K562 (cell line): ENCODE data around the gene LY6G6F. TPM values are rescaled to one million over a fixed set of nuclear protein-coding genes. Genes with fewer than 3 reads are reported as not detected.

Experiments used
- ADNP ChIP-seq: fragments of 200-800 bp; sonication (Bioruptor generic); IDR thresholded peaks from 2 replicates; pipeline ENCODE4 v1.6.1; 2016; ENCODE audit warnings: missing genetic modification characterization, missing compliant biosample characterization
- ARID2 ChIP-seq: fragments of 450-650 bp; IDR thresholded peaks from 2 replicates; pipeline ENCODE4 v1.6.1; 2017; ENCODE audit warnings: antibody characterized with exemption, mild to moderate bottlenecking
- BDP1 ChIP-seq: IDR thresholded peaks from 3 replicates; pipeline ENCODE4 v1.6.1; 2011; ENCODE audit not compliant: insufficient read length, insufficient read depth
- CREM ChIP-seq: IDR thresholded peaks from 2 replicates; pipeline ENCODE4 v1.6.1; 2014; ENCODE audit warnings: antibody characterized with exemption, low read depth
- EP300 ChIP-seq: IDR thresholded peaks from 2 replicates; pipeline ENCODE4 v1.6.1; 2012; ENCODE audit warnings: low read length, improper control_type of control experiment
- FOXP1 ChIP-seq: sonication (generic); formaldehyde crosslinking; IDR thresholded peaks from 2 replicates; pipeline ENCODE4 v1.8.0; 2022; ENCODE audit warnings: mild to moderate bottlenecking, missing genetic modification reagents
- NONO ChIP-seq, 2 experiments: fragments of 200-400 bp in 1 of 2; fragments of 450-650 bp in 1 of 2; formaldehyde crosslinking in 1 of 2; IDR thresholded peaks; 2 replicates each; pipeline ENCODE4 v1.6.1; 2017; ENCODE audit warnings: low read depth in 2 of 2, mild to moderate bottlenecking in 2 of 2, moderate library complexity in 2 of 2, low read length in 1 of 2
- SP1 ChIP-seq: sonication (generic); formaldehyde crosslinking; IDR thresholded peaks from 2 replicates; pipeline ENCODE4 v1.8.1; 2022; ENCODE audit warnings: mild to moderate bottlenecking, missing genetic modification reagents
- ZC3H4 ChIP-seq: sonication (generic); formaldehyde crosslinking; IDR thresholded peaks from 2 replicates; pipeline ENCODE4 v1.9.0; 2021; ENCODE audit warnings: missing genetic modification reagents, borderline replicate concordance
- ZNF12 ChIP-seq: sonication (generic); formaldehyde crosslinking; IDR thresholded peaks from 2 replicates; pipeline ENCODE4 v1.4.0; 2020; ENCODE audit warnings: mild to moderate bottlenecking, missing genetic modification reagents
- ZNF134 ChIP-seq: fragments of 250-450 bp; sonication (Bioruptor Pico); conservative IDR thresholded peaks from 2 replicates; pipeline ENCODE4 v1.4.0; 2020
- ZNF408 ChIP-seq: fragments of 250-450 bp; sonication (Bioruptor Pico); IDR thresholded peaks from 2 replicates; pipeline ENCODE4 v1.4.0; 2020; ENCODE audit warnings: low read depth, mild to moderate bottlenecking, moderate library complexity
- ZNF717 ChIP-seq: fragments of 250-450 bp; sonication (Bioruptor Pico); IDR thresholded peaks from 2 replicates; pipeline ENCODE4 v1.5.0; 2021
- polyA plus RNA-seq, 8 experiments: library from polyadenylated mRNA; depleted of rRNA in 4 of 8; stranded (reverse) in 5 of 8; unstranded in 3 of 8; fragments of >200 nt; fragmentation: Nextera tagmentation in 2 of 8; fragmentation: Illumina TruSeq in 1 of 8; extraction: Ambion mirVana in 2 of 8; extraction: Trizol in 1 of 8; gene quantifications; 2 replicates each; pipeline versions ENCODE4 v1.2.1 to v1.2.3, GENCODE V29; 2011 to 2014; ENCODE audit warnings: inconsistent platforms in 1 of 8, missing spikeins in 1 of 8
- total RNA-seq, 7 experiments: library from RNA; depleted of rRNA in 6 of 7; stranded (reverse); fragments of >200 nt in 6 of 7; fragmentation: Illumina TruSeq in 2 of 7; extraction: Trizol in 2 of 7; gene quantifications; 2 replicates each; pipeline versions ENCODE4 v1.2.1 to v1.2.3, GENCODE V29; 2011 to 2021; ENCODE audit warnings: low replicate concordance in 1 of 7
- TF ChIP-seq, protein P1 (sequence below), 2 experiments: fragments of 450-650 bp in 1 of 2; sonication (generic) in 1 of 2; formaldehyde crosslinking; conservative IDR thresholded peaks; 2 replicates each; pipeline versions ENCODE4 v1.4.0 to v1.8.1; 2020 to 2022; ENCODE audit warnings: mild to moderate bottlenecking in 1 of 2, missing genetic modification reagents in 1 of 2
- TF ChIP-seq, protein P2 (sequence below): fragments of 250-450 bp; sonication (Bioruptor Pico); IDR thresholded peaks from 2 replicates; pipeline ENCODE4 v1.4.0; 2020; ENCODE audit warnings: mild to moderate bottlenecking
- TF ChIP-seq, protein P3 (sequence below), 2 experiments: fragments of 150-350 bp in 1 of 2; IDR thresholded peaks; 2 replicates each; pipeline ENCODE4 v1.6.1; 2012 to 2016; ENCODE audit warnings: low read depth in 2 of 2, low read length in 2 of 2, mild to moderate bottlenecking in 1 of 2, moderate library complexity in 1 of 2
- TF ChIP-seq, protein P4 (sequence below): fragments of 450-650 bp; IDR thresholded peaks from 2 replicates; pipeline ENCODE4 v1.6.1; 2017; ENCODE audit warnings: mild to moderate bottlenecking, moderate library complexity
- TF ChIP-seq, protein P5 (sequence below): fragments of 450-650 bp; formaldehyde crosslinking; IDR thresholded peaks from 2 replicates; pipeline ENCODE4 v1.4.0; 2020; ENCODE audit warnings: mild to moderate bottlenecking, moderate library complexity

The LY6G6F gene
- total and polyA plus RNA-seq, 9 of the 15 experiments (the other 6 are each of a cell fraction or from before 2014, with no cell fraction given), result 0.14 to 0.50 (median 0.28) TPM; not detected in 2

DNA sequence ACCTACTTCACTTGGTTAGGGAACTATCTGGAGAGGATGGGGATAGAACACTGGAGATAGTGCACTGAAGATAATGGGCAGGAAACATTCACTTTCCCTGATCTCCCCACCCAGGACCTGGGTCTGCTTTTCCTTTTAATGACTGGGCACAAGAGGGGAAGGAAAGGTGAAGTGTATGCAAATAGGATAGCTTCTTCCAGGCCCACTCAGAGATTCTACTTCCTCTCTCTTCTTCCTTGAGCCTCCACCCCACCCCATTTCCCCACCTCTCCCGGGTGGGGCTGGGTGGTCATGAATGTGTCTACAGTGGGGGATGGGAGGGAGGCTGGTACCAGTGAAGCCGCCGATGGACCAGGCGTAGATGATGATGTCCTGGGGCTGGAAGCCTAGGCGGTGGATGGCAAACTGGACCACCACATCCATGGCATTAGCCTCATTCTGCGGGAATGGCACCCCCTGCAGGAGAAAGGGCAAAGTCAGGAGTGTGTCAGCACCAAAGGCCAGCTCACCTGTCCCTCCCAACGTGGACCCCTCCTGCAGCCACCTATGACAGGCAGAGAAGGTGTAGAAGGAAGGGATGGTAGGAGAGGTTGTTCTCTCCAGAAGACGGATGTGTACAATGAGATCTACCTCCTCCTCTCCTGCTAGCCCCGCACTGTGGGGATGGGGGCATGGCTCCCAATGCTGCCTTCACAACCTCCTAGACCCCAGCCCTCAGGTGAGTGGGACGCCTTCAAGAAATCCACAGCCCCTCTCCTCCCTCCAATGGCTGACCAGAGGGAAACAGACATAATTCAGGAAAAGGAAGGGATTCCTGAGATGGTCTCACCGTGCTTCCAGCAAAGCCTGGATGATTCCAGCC, 17.2 kb upstream of the LY6G6F start (continued):
- TF ChIP-seq, protein P1, sequence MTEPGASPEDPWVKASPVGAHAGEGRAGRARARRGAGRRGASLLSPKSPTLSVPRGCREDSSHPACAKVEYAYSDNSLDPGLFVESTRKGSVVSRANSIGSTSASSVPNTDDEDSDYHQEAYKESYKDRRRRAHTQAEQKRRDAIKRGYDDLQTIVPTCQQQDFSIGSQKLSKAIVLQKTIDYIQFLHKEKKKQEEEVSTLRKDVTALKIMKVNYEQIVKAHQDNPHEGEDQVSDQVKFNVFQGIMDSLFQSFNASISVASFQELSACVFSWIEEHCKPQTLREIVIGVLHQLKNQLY (CRISPR knock-in tag; conservative IDR thresholded peaks at IDR 0.05), result no peak
- no peak for TF ChIP-seq ZNF408 (CRISPR knock-in tag)
- TF ChIP-seq ARID2, result no peak; the same call in 1 of the 2 replicates
- TF ChIP-seq, protein P2, sequence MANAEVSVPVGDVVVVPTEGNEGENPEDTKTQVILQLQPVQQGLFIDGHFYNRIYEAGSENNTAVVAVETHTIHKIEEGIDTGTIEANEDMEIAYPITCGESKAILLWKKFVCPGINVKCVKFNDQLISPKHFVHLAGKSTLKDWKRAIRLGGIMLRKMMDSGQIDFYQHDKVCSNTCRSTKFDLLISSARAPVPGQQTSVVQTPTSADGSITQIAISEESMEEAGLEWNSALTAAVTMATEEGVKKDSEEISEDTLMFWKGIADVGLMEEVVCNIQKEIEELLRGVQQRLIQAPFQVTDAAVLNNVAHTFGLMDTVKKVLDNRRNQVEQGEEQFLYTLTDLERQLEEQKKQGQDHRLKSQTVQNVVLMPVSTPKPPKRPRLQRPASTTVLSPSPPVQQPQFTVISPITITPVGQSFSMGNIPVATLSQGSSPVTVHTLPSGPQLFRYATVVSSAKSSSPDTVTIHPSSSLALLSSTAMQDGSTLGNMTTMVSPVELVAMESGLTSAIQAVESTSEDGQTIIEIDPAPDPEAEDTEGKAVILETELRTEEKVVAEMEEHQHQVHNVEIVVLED (CRISPR knock-in tag), result no peak
- TF ChIP-seq, protein P3, sequence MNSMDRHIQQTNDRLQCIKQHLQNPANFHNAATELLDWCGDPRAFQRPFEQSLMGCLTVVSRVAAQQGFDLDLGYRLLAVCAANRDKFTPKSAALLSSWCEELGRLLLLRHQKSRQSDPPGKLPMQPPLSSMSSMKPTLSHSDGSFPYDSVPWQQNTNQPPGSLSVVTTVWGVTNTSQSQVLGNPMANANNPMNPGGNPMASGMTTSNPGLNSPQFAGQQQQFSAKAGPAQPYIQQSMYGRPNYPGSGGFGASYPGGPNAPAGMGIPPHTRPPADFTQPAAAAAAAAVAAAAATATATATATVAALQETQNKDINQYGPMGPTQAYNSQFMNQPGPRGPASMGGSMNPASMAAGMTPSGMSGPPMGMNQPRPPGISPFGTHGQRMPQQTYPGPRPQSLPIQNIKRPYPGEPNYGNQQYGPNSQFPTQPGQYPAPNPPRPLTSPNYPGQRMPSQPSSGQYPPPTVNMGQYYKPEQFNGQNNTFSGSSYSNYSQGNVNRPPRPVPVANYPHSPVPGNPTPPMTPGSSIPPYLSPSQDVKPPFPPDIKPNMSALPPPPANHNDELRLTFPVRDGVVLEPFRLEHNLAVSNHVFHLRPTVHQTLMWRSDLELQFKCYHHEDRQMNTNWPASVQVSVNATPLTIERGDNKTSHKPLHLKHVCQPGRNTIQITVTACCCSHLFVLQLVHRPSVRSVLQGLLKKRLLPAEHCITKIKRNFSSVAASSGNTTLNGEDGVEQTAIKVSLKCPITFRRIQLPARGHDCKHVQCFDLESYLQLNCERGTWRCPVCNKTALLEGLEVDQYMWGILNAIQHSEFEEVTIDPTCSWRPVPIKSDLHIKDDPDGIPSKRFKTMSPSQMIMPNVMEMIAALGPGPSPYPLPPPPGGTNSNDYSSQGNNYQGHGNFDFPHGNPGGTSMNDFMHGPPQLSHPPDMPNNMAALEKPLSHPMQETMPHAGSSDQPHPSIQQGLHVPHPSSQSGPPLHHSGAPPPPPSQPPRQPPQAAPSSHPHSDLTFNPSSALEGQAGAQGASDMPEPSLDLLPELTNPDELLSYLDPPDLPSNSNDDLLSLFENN (IDR thresholded peaks at IDR 0.05; ENCODE audit: low read depth in 2 of 2, low read length in 2 of 2), result no peak
- no peak; the same call in 1 of the 2 replicates for TF ChIP-seq FOXP1 (CRISPR knock-in tag)
- TF ChIP-seq, protein P4, sequence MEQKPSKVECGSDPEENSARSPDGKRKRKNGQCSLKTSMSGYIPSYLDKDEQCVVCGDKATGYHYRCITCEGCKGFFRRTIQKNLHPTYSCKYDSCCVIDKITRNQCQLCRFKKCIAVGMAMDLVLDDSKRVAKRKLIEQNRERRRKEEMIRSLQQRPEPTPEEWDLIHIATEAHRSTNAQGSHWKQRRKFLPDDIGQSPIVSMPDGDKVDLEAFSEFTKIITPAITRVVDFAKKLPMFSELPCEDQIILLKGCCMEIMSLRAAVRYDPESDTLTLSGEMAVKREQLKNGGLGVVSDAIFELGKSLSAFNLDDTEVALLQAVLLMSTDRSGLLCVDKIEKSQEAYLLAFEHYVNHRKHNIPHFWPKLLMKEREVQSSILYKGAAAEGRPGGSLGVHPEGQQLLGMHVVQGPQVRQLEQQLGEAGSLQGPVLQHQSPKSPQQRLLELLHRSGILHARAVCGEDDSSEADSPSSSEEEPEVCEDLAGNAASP, result no peak
- TF ChIP-seq, protein P5, sequence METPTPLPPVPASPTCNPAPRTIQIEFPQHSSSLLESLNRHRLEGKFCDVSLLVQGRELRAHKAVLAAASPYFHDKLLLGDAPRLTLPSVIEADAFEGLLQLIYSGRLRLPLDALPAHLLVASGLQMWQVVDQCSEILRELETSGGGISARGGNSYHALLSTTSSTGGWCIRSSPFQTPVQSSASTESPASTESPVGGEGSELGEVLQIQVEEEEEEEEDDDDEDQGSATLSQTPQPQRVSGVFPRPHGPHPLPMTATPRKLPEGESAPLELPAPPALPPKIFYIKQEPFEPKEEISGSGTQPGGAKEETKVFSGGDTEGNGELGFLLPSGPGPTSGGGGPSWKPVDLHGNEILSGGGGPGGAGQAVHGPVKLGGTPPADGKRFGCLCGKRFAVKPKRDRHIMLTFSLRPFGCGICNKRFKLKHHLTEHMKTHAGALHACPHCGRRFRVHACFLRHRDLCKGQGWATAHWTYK (CRISPR knock-in tag), result 0 out of 2 replicates have a peak, but pooled peaks have one; percentile 11
- no peak for TF ChIP-seq ADNP (tag)
- no peak for TF ChIP-seq ZNF134 (CRISPR knock-in tag)
- no peak for TF ChIP-seq BDP1
- no peak for TF ChIP-seq EP300
- no peak for TF ChIP-seq ZNF12 (CRISPR knock-in tag)
- TF ChIP-seq ZC3H4 (CRISPR knock-in tag), result no peak
- no peak for TF ChIP-seq ZNF717 (CRISPR knock-in tag)
- TF ChIP-seq CREM, result no peak
- no peak for TF ChIP-seq SP1
- TF ChIP-seq NONO (IDR thresholded peaks at IDR 0.05; ENCODE audit: low read depth in 2 of 2, low read length in 1 of 2), result peak in 1 of 2 experiments; percentile 27; a peak in 1 of 4 replicates
